Endothelial cell of umbilical vein (primary cell): ENCODE data around the gene ABHD5. TPM values are rescaled to one million over a fixed set of nuclear protein-coding genes. Genes with fewer than 3 reads are reported as not detected.

Experiments
- BruUV-seq: library from RNA; stranded (reverse); fragments of 400-500 nt; replicated peaks from 2 replicates; lab custom pipeline; 2021; lab: Mats Ljungman, UMichigan
- CTCF ChIA-PET: fragments of 300-600, 350-600 bp; sonication (Branson Sonifier 250); formaldehyde crosslinking; loops from one replicate; lab custom pipeline; 2021; ENCODE audit warnings: antibody characterized with exemption, inconsistent platforms; lab: Charles Lee
- POLR2A ChIA-PET: fragments of 300-600, 350-600 bp; sonication (Branson Sonifier 250); formaldehyde crosslinking; loops from one replicate; lab custom pipeline; 2021; ENCODE audit warnings: antibody characterized with exemption, inconsistent platforms; lab: Charles Lee
- DNase-seq: peaks from one replicate; pipeline ENCODE4 v3.0.0-alpha.2; 2011; ENCODE audit warnings: low read depth, low spot score
- FAIRE-seq: peaks from 2 replicates; lab custom pipeline; 2011; peaks lifted over from hg19 to GRCh38; lab: Jason Lieb, UNC
- H2AFZ ChIP-seq: 2 replicates; pipeline ENCODE4 v1.6.0; 2012; ENCODE audit warnings: low read depth, low read length, control low read depth, inconsistent platforms
- H3K27ac ChIP-seq: 2 replicates; pipeline ENCODE4 v1.5.1; 2011; ENCODE audit warnings: low read depth, mild to moderate bottlenecking, control low read depth, low read length, moderate library complexity; ENCODE audit not compliant: insufficient read depth
- H3K27me3 ChIP-seq, 2 experiments: 2 replicates each; pipeline versions ENCODE4 v1.6.0 to v1.6.1; 2011; ENCODE audit warnings: low read length in 2 of 2, mixed read lengths in 1 of 2; ENCODE audit not compliant: control insufficient read depth in 2 of 2, insufficient read depth in 2 of 2
- H3K36me3 ChIP-seq, 2 experiments: 2 replicates in 1 of 2; 3 replicates in 1 of 2; pipeline ENCODE4 v1.5.1; 2011; ENCODE audit warnings: low read length in 2 of 2, mild to moderate bottlenecking in 1 of 2, moderate library complexity in 1 of 2; ENCODE audit not compliant: control insufficient read depth in 2 of 2, insufficient read depth in 2 of 2; ENCODE audit errors: extremely low read depth in 1 of 2
- H3K4me1 ChIP-seq: 3 replicates; pipeline ENCODE4 v1.5.1; 2011; ENCODE audit warnings: mild to moderate bottlenecking, low read length; ENCODE audit not compliant: control insufficient read depth, insufficient read depth; ENCODE audit errors: extremely low read depth
- H3K4me2 ChIP-seq: 2 replicates; pipeline ENCODE4 v1.6.1; 2011; ENCODE audit warnings: low read length, control low read depth, mixed read lengths; ENCODE audit not compliant: insufficient read depth
- H3K4me3 ChIP-seq, 3 experiments: fragments of 200-600 bp in 1 of 3; sonication (generic), shearing (Covaris generic) in 1 of 3; replicated peaks in 1 of 3; 2 replicates each; pipeline ENCODE4 v1.5.1; 2011 to 2016; ENCODE audit warnings: control low read depth in 3 of 3, low read length in 3 of 3, mild to moderate bottlenecking in 2 of 3, inconsistent platforms in 1 of 3, low read depth in 1 of 3, moderate library complexity in 1 of 3; ENCODE audit not compliant: insufficient read depth in 1 of 3
- H3K79me2 ChIP-seq: 2 replicates; pipeline ENCODE4 v1.6.0; 2012; ENCODE audit warnings: low read length, inconsistent platforms; ENCODE audit not compliant: control insufficient read depth, insufficient read depth
- H3K9ac ChIP-seq: replicated peaks from 2 replicates; pipeline ENCODE3; 2011; ENCODE audit warnings: low read length, control low read depth; ENCODE audit not compliant: insufficient read depth; ENCODE audit errors: extremely low read depth
- H3K9me1 ChIP-seq: replicated peaks from 3 replicates; pipeline ENCODE4 v1.6.0; 2011; ENCODE audit warnings: mild to moderate bottlenecking, low read length; ENCODE audit not compliant: control insufficient read depth, insufficient read depth; ENCODE audit errors: extremely low read depth
- H3K9me3 ChIP-seq: replicated peaks from 2 replicates; pipeline ENCODE4 v1.5.1; 2012; ENCODE audit warnings: low read length, inconsistent platforms; ENCODE audit not compliant: control insufficient read depth, insufficient read depth
- H4K20me1 ChIP-seq: replicated peaks from 2 replicates; pipeline ENCODE3; 2011; ENCODE audit warnings: mild to moderate bottlenecking, low read length; ENCODE audit not compliant: control insufficient read depth, insufficient read depth; ENCODE audit errors: extremely low read depth
- EZH2 ChIP-seq: IDR thresholded peaks from 2 replicates; pipeline ENCODE4 v1.6.1; 2012; ENCODE audit warnings: borderline replicate concordance, low read depth, mild to moderate bottlenecking, moderate library complexity, low read length, inconsistent platforms; ENCODE audit not compliant: severe bottlenecking
- FOS ChIP-seq: IDR thresholded peaks from 2 replicates; pipeline ENCODE4 v1.6.1; 2011; ENCODE audit warnings: mild to moderate bottlenecking, low read length, moderate library complexity, borderline replicate concordance; ENCODE audit not compliant: insufficient read depth
- GATA2 ChIP-seq: IDR thresholded peaks from 2 replicates; pipeline ENCODE4 v1.7.0; 2011; ENCODE audit warnings: low read depth, mild to moderate bottlenecking, moderate library complexity, mixed read lengths, low read length; ENCODE audit not compliant: insufficient read length, insufficient read depth
- JUN ChIP-seq: IDR thresholded peaks from 2 replicates; pipeline ENCODE4 v1.6.1; 2011; ENCODE audit warnings: borderline replicate concordance, low read depth; ENCODE audit not compliant: insufficient read length, insufficient read depth
- MYC ChIP-seq: IDR thresholded peaks from one replicate; pipeline ENCODE4 v1.6.1; 2011; ENCODE audit warnings: mild to moderate bottlenecking, low read depth, low read length
- POLR2A ChIP-seq: IDR thresholded peaks from 2 replicates; pipeline ENCODE4 v1.6.1; 2012; ENCODE audit warnings: low read depth, mild to moderate bottlenecking, control low read depth, low read length
- POLR2AphosphoS5 ChIP-seq: IDR thresholded peaks from 2 replicates; pipeline ENCODE4 v1.6.1; 2012; ENCODE audit warnings: low read depth, mild to moderate bottlenecking, control low read depth, low read length, moderate library complexity; ENCODE audit not compliant: insufficient read depth
- dilution Hi-C: fragments of 300-500 bp; cut with MboI; formaldehyde crosslinking; loops from one replicate; pipeline ENCODE4 v1.15.0; 2019; ENCODE audit warnings: low sequenced_read_pairs; ENCODE audit not compliant: extremely low pct_ligation_motif_present
- intact Hi-C: fragments of 100-400 bp; cut with micrococcal nuclease; formaldehyde crosslinking; loops from one replicate; pipeline ENCODE4 v1.10.0; 2022
- polyA plus RNA-seq, 4 experiments: library from polyadenylated mRNA; depleted of rRNA in 3 of 4; stranded (reverse) in 3 of 4; unstranded in 1 of 4; fragments of >200 nt; gene quantifications; 2 replicates each; pipeline versions ENCODE4 v1.2.1 to v1.2.3, GENCODE V29; 2011 to 2012; ENCODE audit warnings: missing spikeins in 1 of 4
- total RNA-seq: library from RNA; stranded (reverse); gene quantifications from 2 replicates; pipeline ENCODE4 v1.2.3, GENCODE V29; 2021
- TF ChIP-seq, protein P1 (sequence below): IDR thresholded peaks from 2 replicates; pipeline ENCODE4 v1.6.1; 2011; ENCODE audit not compliant: insufficient read depth, insufficient read length
- TF ChIP-seq, protein P2 (sequence below), 2 donors: IDR thresholded peaks; 1 replicate in 1 of 2; 2 replicates in 1 of 2; pipeline ENCODE4 v1.5.1; 2011; ENCODE audit warnings: low read length in 2 of 2, mild to moderate bottlenecking in 2 of 2, moderate library complexity in 2 of 2, control low read depth in 1 of 2, inconsistent platforms in 1 of 2, low read depth in 1 of 2; ENCODE audit not compliant: insufficient read depth in 1 of 2; ENCODE audit errors: extremely low read depth in 1 of 2

Gene ABHD5
- total and polyA plus RNA-seq, 2 donors (not counting 3 experiments of a cell fraction or from before 2014, with no cell fraction given): 10.0 to 21.2 TPM

DNA sequence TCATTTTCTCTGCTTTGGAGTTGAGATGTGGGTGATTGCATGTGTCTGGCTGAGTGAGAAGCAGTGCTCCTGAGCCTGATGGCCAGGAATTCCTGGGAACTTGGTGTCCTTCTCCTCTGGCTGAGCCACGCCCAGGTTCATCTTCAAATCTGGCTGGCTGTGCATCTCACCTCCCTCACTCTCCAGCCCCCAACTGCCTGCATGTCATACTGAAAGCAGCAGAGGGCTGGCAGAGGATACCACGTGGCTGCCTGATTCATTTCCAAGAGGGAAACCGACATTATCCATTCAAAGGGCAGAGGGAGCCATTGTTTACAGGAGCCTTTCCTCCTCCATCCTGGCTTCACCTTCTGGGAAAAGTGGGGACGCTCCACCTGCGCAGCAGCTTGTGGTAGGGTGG is 57.4 kb downstream of the ABHD5 start:
- H3K9me1 ChIP-seq: no peaks in the 10 kb centered on the region
- ChIA-PET CTCF (interaction anchor here (0.8 to 1.4 kb wide), 6 partner anchors 11 to 204 kb away, joined by 3 to 6 read pairs (median 3); no protein-coding TSS in a partner anchor), POLR2A (no interaction called here)
- no peak overlapping the region for H3K4me3 ChIP-seq
- H3K4me2 ChIP-seq: no peak overlapping the region
- H3K79me2 ChIP-seq: no peaks in the 10 kb centered on the region
- H2AFZ ChIP-seq: peak overlapping the region; percentile 81
- FAIRE-seq (peak; percentile 91), DNase-seq (peak; percentile 80)
- no peaks in the 10 kb centered on the region for H3K27me3 ChIP-seq
- peak overlapping the region; percentile 6 for H3K27ac ChIP-seq
- H3K36me3 ChIP-seq: no peaks in the 10 kb centered on the region
- H3K9me3 ChIP-seq: no peaks in the 10 kb centered on the region
- BruUV-seq: no TSS peak
- TF ChIP-seq POLR2A: no peak
- TF ChIP-seq GATA2: no peak
- TF ChIP-seq, protein P1, sequence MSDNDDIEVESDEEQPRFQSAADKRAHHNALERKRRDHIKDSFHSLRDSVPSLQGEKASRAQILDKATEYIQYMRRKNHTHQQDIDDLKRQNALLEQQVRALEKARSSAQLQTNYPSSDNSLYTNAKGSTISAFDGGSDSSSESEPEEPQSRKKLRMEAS: peak; percentile 89
- H4K20me1 ChIP-seq: no peaks in the 10 kb centered on the region
- dilution Hi-C loops: no loop called here
- intact Hi-C loops: no loop called here
- H3K4me1 ChIP-seq: peaks cover 19% of the 10 kb centered on the region
- H3K9ac ChIP-seq: no peak overlapping the region

GRCh38 chr3:43748645-43749044 is 57.9 kb downstream of the ABHD5 start:
- no peaks in the 10 kb centered on the region for H3K36me3 ChIP-seq
- BruUV-seq: no TSS peak
- TF ChIP-seq MYC (no peak), EZH2 (no peak), POLR2A (no peak), JUN (no peak), GATA2 (no peak), POLR2AphosphoS5 (no peak), FOS (no peak)
- TF ChIP-seq, protein P1: no peak
- TF ChIP-seq, protein P2, sequence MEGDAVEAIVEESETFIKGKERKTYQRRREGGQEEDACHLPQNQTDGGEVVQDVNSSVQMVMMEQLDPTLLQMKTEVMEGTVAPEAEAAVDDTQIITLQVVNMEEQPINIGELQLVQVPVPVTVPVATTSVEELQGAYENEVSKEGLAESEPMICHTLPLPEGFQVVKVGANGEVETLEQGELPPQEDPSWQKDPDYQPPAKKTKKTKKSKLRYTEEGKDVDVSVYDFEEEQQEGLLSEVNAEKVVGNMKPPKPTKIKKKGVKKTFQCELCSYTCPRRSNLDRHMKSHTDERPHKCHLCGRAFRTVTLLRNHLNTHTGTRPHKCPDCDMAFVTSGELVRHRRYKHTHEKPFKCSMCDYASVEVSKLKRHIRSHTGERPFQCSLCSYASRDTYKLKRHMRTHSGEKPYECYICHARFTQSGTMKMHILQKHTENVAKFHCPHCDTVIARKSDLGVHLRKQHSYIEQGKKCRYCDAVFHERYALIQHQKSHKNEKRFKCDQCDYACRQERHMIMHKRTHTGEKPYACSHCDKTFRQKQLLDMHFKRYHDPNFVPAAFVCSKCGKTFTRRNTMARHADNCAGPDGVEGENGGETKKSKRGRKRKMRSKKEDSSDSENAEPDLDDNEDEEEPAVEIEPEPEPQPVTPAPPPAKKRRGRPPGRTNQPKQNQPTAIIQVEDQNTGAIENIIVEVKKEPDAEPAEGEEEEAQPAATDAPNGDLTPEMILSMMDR (IDR thresholded peaks at IDR 0.05; ENCODE audit: extremely low read depth in 1 of 2, insufficient read depth in 1 of 2, low read depth in 1 of 2, low read length in 2 of 2): no peak
- DNase-seq: no peak
- no peak overlapping the region for H3K4me2 ChIP-seq
- ChIA-PET CTCF (interaction anchor here (1.3 kb wide), 1 partner anchor 59 kb away, joined by 3 read pairs; no protein-coding TSS in a partner anchor), POLR2A (no interaction called here)
- H3K9me3 ChIP-seq: no peaks in the 10 kb centered on the region
- peaks cover 20% of the 10 kb centered on the region for H3K4me1 ChIP-seq
- intact Hi-C loops (no loop called here), dilution Hi-C loops (no loop called here)
- H3K27ac ChIP-seq: peak overlapping the region; percentile 6
- no peaks in the 10 kb centered on the region for H3K79me2 ChIP-seq
- peak overlapping the region; percentile 81 for H2AFZ ChIP-seq
- no peak overlapping the region for H3K4me3 ChIP-seq
- H3K27me3 ChIP-seq: no peaks in the 10 kb centered on the region
- no peaks in the 10 kb centered on the region for H3K9me1 ChIP-seq
- H4K20me1 ChIP-seq: no peaks in the 10 kb centered on the region
- no peak overlapping the region for H3K9ac ChIP-seq
- FAIRE-seq: no peak
